Measurements from ENCODE around the gene PTCD2. TPM values are rescaled to one million over a fixed set of nuclear protein-coding genes. Genes with fewer than 3 reads are reported as not detected.

PTCD2 gene
- total and polyA plus RNA-seq, 9 of the 15 experiments (the other 6 are each of a cell fraction or from before 2014, with no cell fraction given) = 11.9 to 28.5 (median 18.6) TPM

DNA sequence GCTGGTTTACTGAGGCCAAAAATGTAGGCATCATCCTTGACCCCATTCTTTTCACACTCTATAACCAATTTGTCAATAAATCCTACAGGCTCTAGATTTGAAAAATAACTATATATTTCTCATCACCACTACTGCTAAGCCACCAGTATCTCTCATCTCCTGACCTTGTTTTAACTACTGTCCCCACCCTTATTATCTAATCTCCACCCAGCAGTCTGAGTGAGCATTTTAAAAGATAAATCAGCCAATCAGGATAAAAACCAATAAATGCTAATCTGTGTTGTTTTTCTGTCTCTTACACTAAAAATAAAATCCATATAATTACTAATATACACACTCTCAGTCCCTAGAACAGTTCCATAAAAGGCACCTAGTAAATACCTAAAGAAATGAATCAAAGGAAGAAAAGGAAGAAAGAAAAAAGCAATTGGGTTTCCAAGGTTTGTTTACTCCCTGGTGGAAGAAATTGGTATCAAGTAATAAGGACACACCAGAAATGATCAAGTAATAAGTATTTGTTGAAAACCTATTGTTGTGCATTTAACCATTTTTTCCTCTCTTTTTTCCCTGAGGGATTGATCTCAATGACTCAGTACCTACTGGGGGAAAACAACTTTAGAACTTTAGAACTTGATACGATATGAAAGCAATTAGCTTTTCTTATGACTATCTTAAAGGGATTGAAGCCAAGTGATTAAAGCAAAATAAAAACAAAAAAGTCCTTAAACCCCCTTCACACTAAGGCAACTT lies 19.4 kb upstream of the PTCD2 start (continued):
- TF ChIP-seq MYBL2 (IDR thresholded peaks at IDR 0.05; ENCODE audit: low read depth) (peak; percentile 34; the same call in 1 of the 2 replicates), MYBL2 (CRISPR knock-in tag; IDR thresholded peaks at IDR 0.05; ENCODE audit: borderline replicate concordance) (no peak), PURB (CRISPR knock-in tag; IDR thresholded peaks at IDR 0.05; ENCODE audit: low read depth) (no peak), TCF3 (CRISPR knock-in tag; IDR thresholded peaks at IDR 0.05) (peak; percentile 42; the same call in 1 of the 2 replicates), CBFA2T2 (conservative IDR thresholded peaks at IDR 0.05) (peak; percentile 44), FOXO4 (CRISPR knock-in tag; IDR thresholded peaks at IDR 0.05) (no peak), SMARCC2 (IDR thresholded peaks at IDR 0.05; ENCODE audit: low read depth) (0 out of 2 replicates have a peak, but pooled peaks have one; percentile 34), SIRT6 (IDR thresholded peaks at IDR 0.05; ENCODE audit: low read depth, low read length) (no peak), ZNF253 (CRISPR knock-in tag; conservative IDR thresholded peaks at IDR 0.05) (no peak), NCOR1 (IDR thresholded peaks at IDR 0.05) (peak; percentile 45), ARID1B (IDR thresholded peaks at IDR 0.05) (peak; percentile 79), ZNF143 (CRISPR knock-in tag; IDR thresholded peaks at IDR 0.05) (no peak), KDM1A (IDR thresholded peaks at IDR 0.05) (peak in 1 of 2 experiments; percentile 56; a peak in 1 of 4 replicates), CHAMP1 (IDR thresholded peaks at IDR 0.05) (0 out of 2 replicates have a peak, but pooled peaks have one; percentile 36), ZNF431 (CRISPR knock-in tag; IDR thresholded peaks at IDR 0.05) (no peak)
- TF ChIP-seq, protein P1, sequence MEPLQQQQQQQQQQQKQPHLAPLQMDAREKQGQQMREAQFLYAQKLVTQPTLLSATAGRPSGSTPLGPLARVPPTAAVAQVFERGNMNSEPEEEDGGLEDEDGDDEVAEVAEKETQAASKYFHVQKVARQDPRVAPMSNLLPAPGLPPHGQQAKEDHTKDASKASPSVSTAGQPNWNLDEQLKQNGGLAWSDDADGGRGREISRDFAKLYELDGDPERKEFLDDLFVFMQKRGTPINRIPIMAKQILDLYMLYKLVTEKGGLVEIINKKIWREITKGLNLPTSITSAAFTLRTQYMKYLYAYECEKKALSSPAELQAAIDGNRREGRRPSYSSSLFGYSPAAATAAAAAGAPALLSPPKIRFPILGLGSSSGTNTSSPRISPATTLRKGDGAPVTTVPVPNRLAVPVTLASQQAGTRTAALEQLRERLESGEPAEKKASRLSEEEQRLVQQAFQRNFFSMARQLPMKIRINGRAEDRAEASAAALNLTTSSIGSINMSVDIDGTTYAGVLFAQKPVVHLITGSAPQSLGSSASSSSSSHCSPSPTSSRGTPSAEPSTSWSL (CRISPR knock-in tag; IDR thresholded peaks at IDR 0.05; ENCODE audit: borderline replicate concordance) = no peak
- TF ChIP-seq, protein P2, sequence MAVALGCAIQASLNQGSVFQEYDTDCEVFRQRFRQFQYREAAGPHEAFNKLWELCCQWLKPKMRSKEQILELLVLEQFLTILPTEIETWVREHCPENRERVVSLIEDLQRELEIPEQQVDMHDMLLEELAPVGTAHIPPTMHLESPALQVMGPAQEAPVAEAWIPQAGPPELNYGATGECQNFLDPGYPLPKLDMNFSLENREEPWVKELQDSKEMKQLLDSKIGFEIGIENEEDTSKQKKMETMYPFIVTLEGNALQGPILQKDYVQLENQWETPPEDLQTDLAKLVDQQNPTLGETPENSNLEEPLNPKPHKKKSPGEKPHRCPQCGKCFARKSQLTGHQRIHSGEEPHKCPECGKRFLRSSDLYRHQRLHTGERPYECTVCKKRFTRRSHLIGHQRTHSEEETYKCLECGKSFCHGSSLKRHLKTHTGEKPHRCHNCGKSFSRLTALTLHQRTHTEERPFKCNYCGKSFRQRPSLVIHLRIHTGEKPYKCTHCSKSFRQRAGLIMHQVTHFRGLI (CRISPR knock-in tag; IDR thresholded peaks at IDR 0.05) = no peak
